Spleen (tissue), 7 donors: Measurements from ENCODE around the gene SCML1.

Experiments used
- CTCF ChIP-seq, 11 experiments: fragments of 200-600 bp in 7 of 11; fragments of 450-650 bp in 4 of 11; sonication (generic) in 4 of 11; IDR thresholded peaks in 8 of 11; conservative IDR thresholded peaks in 3 of 11; 1 replicate in 7 of 11; 2 replicates in 4 of 11; pipeline versions ENCODE4 v1.4.0 to v1.8.0; 2016 to 2021; ENCODE audit warnings: antibody characterized with exemption in 11 of 11, inconsistent platforms in 4 of 11, mild to moderate bottlenecking in 1 of 11
- POLR2A ChIP-seq, 3 donors: fragments of 450-650 bp; IDR thresholded peaks; one replicate each; pipeline ENCODE4 v1.5.1; 2017; ENCODE audit warnings: antibody characterized with exemption in 3 of 3, mild to moderate bottlenecking in 1 of 3
- POLR2AphosphoS5 ChIP-seq, 3 donors: sonication (generic); formaldehyde crosslinking; IDR thresholded peaks; one replicate each; pipeline ENCODE4 v1.5.1; 2017; ENCODE audit warnings: antibody characterized with exemption in 3 of 3
- donor health status: DM: no; HTN: no; CAD: no; lungs with moderate emphysema.
- donor health status: DM: no; HTN: no; CAD: no.
- donor health status: DM: no; HTN: no; CAD: no.

GRCh38 chrX:17743913-17744312, 6.6 kb downstream of the SCML1 start:
- TF ChIP-seq CTCF (IDR thresholded peaks at IDR 0.05 in 8 of 11, conservative IDR thresholded peaks at IDR 0.05 in 3 of 11), result no peak
- TF ChIP-seq POLR2AphosphoS5 (IDR thresholded peaks at IDR 0.05), result no peak
- TF ChIP-seq POLR2A (IDR thresholded peaks at IDR 0.05), result no peak
